ENCODE measurements around the gene PTEN. TPM values are rescaled to one million over a fixed set of nuclear protein-coding genes. Genes with fewer than 3 reads are reported as not detected.

Gene PTEN
- total and polyA plus RNA-seq, 2 experiments from 2014 or later, result 20.8 to 64.0 TPM

- no peaks in the 10 kb centered on the region for H3K4me1 ChIP-seq (ENCODE audit: insufficient read depth)
- Mint-ChIP-seq H3K4me1 (peaks cover 8% of the 10 kb centered on the region), H3K36me3 (ENCODE audit: low read depth) (no peaks in the 10 kb centered on the region; the same call in 2 of the 3 replicates), H3K27me3 (ENCODE audit: insufficient read depth, low read depth, poor library complexity) (peaks cover 2% of the 10 kb centered on the region), H3K4me3 (no peak overlapping the region), H3K9me3 (no peaks in the 10 kb centered on the region; the same call in 2 of the 3 replicates), H3K27ac (no peak overlapping the region)
- H3K9me2 ChIP-seq (ENCODE audit: insufficient read depth), result peaks cover 4% of the 10 kb centered on the region; the same call in 1 of the 2 replicates
- H2AFZ ChIP-seq, result no peak overlapping the region; the same call in 1 of the 2 replicates
- H3K79me2 ChIP-seq (replicated peaks; ENCODE audit: insufficient read depth), result no peaks in the 10 kb centered on the region
- H4K20me1 ChIP-seq (replicated peaks; ENCODE audit: insufficient read depth), result no peaks in the 10 kb centered on the region
- no peak overlapping the region for H3K27ac ChIP-seq (ENCODE audit: low read depth)
- ATAC-seq (no peak), DNase-seq (ENCODE audit: low spot score) (no peak)
- H3K4me2 ChIP-seq, result no peak overlapping the region
- TF ChIP-seq ZNF114 (CRISPR knock-in tag; IDR thresholded peaks at IDR 0.05), result no peak
- no peak for TF ChIP-seq EZH2phosphoT487 (IDR thresholded peaks at IDR 0.05; ENCODE audit: unreplicated experiment)
- no peak for TF ChIP-seq JUNB (IDR thresholded peaks at IDR 0.05; ENCODE audit: unreplicated experiment)
- TF ChIP-seq STAT1 (IDR thresholded peaks at IDR 0.05; ENCODE audit: unreplicated experiment), result no peak
- TF ChIP-seq POLR2AphosphoS5 (IDR thresholded peaks at IDR 0.05; ENCODE audit: low read depth), result no peak
- no peak for TF ChIP-seq CREB1 (CRISPR knock-in tag; IDR thresholded peaks at IDR 0.05; ENCODE audit: low read depth)
- H3K27me3 ChIP-seq (ENCODE audit: insufficient read depth), result no peaks in the 10 kb centered on the region
- H3F3A ChIP-seq (replicated peaks; ENCODE audit: low read depth), result no peaks in the 10 kb centered on the region
- H3K36me3 ChIP-seq (ENCODE audit: insufficient read depth), result no peaks in the 10 kb centered on the region
- H3K4me3 ChIP-seq, result no peak overlapping the region
These were observed 120.3 kb downstream of the PTEN start for GRCh38 chr10:87983716-87984115.

- Histone ChIP-seq H3K4me2 (no peak overlapping the region), H3K27ac (ENCODE audit: low read depth) (no peak overlapping the region), H3K36me3 (ENCODE audit: insufficient read depth) (no peaks in the 10 kb centered on the region), H3K79me2 (replicated peaks; ENCODE audit: insufficient read depth) (no peaks in the 10 kb centered on the region), H3K4me3 (no peak overlapping the region), H3F3A (replicated peaks; ENCODE audit: low read depth) (no peaks in the 10 kb centered on the region), H2AFZ (no peak overlapping the region), H3K27me3 (ENCODE audit: insufficient read depth) (no peaks in the 10 kb centered on the region), H3K9me2 (ENCODE audit: insufficient read depth) (peaks cover 4% of the 10 kb centered on the region; the same call in 1 of the 2 replicates), H3K4me1 (ENCODE audit: insufficient read depth) (no peaks in the 10 kb centered on the region), H4K20me1 (replicated peaks; ENCODE audit: insufficient read depth) (no peaks in the 10 kb centered on the region)
- Mint-ChIP-seq H3K27ac (no peak overlapping the region), H3K36me3 (ENCODE audit: low read depth) (no peaks in the 10 kb centered on the region; the same call in 2 of the 3 replicates), H3K4me3 (no peak overlapping the region), H3K4me1 (peaks cover 4% of the 10 kb centered on the region), H3K27me3 (ENCODE audit: insufficient read depth, low read depth, poor library complexity) (peaks cover 1% of the 10 kb centered on the region), H3K9me3 (no peaks in the 10 kb centered on the region; the same call in 2 of the 3 replicates)
- ATAC-seq, result no peak
- no peak for DNase-seq (ENCODE audit: low spot score)
- TF ChIP-seq, protein P1, sequence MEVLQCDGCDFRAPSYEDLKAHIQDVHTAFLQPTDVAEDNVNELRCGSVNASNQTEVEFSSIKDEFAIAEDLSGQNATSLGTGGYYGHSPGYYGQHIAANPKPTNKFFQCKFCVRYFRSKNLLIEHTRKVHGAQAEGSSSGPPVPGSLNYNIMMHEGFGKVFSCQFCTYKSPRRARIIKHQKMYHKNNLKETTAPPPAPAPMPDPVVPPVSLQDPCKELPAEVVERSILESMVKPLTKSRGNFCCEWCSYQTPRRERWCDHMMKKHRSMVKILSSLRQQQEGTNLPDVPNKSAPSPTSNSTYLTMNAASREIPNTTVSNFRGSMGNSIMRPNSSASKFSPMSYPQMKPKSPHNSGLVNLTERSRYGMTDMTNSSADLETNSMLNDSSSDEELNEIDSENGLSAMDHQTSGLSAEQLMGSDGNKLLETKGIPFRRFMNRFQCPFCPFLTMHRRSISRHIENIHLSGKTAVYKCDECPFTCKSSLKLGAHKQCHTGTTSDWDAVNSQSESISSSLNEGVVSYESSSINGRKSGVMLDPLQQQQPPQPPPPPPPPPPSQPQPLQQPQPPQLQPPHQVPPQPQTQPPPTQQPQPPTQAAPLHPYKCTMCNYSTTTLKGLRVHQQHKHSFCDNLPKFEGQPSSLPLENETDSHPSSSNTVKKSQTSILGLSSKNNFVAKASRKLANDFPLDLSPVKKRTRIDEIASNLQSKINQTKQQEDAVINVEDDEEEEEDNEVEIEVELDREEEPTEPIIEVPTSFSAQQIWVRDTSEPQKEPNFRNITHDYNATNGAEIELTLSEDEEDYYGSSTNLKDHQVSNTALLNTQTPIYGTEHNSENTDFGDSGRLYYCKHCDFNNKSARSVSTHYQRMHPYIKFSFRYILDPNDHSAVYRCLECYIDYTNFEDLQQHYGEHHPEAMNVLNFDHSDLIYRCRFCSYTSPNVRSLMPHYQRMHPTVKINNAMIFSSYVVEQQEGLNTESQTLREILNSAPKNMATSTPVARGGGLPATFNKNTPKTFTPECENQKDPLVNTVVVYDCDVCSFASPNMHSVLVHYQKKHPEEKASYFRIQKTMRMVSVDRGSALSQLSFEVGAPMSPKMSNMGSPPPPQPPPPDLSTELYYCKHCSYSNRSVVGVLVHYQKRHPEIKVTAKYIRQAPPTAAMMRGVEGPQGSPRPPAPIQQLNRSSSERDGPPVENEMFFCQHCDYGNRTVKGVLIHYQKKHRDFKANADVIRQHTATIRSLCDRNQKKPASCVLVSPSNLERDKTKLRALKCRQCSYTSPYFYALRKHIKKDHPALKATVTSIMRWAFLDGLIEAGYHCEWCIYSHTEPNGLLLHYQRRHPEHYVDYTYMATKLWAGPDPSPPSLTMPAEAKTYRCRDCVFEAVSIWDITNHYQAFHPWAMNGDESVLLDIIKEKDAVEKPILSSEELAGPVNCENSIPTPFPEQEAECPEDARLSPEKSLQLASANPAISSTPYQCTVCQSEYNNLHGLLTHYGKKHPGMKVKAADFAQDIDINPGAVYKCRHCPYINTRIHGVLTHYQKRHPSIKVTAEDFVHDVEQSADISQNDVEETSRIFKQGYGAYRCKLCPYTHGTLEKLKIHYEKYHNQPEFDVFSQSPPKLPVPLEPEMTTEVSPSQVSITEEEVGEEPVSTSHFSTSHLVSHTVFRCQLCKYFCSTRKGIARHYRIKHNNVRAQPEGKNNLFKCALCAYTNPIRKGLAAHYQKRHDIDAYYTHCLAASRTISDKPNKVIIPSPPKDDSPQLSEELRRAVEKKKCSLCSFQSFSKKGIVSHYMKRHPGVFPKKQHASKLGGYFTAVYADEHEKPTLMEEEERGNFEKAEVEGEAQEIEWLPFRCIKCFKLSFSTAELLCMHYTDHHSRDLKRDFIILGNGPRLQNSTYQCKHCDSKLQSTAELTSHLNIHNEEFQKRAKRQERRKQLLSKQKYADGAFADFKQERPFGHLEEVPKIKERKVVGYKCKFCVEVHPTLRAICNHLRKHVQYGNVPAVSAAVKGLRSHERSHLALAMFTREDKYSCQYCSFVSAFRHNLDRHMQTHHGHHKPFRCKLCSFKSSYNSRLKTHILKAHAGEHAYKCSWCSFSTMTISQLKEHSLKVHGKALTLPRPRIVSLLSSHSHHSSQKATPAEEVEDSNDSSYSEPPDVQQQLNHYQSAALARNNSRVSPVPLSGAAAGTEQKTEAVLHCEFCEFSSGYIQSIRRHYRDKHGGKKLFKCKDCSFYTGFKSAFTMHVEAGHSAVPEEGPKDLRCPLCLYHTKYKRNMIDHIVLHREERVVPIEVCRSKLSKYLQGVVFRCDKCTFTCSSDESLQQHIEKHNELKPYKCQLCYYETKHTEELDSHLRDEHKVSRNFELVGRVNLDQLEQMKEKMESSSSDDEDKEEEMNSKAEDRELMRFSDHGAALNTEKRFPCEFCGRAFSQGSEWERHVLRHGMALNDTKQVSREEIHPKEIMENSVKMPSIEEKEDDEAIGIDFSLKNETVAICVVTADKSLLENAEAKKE (CRISPR knock-in tag; IDR thresholded peaks at IDR 0.05), result no peak
- TF ChIP-seq NANOG (IDR thresholded peaks at IDR 0.05; ENCODE audit: borderline replicate concordance), result no peak
- TF ChIP-seq ZNF331 (CRISPR knock-in tag; IDR thresholded peaks at IDR 0.05; ENCODE audit: low read depth), result no peak
- TF ChIP-seq ZNF114 (CRISPR knock-in tag; IDR thresholded peaks at IDR 0.05), result no peak
These were observed 123.8 kb downstream of the PTEN start for GRCh38 chr10:87987206-87987605.

Measured in GM23338 (cell line).